Mesendoderm (in vitro differentiated cells): ENCODE measurements around the gene RORC.

ENCODE experiments used
- DNase-seq: peaks from one replicate; pipeline ENCODE4 v3.0.0; 2013
- H2AK5ac ChIP-seq: 2 replicates; pipeline ENCODE4 v1.6.1; 2013; ENCODE audit warnings: low read length, inconsistent platforms
- H2BK120ac ChIP-seq: 2 replicates; pipeline ENCODE4 v1.6.1; 2013; ENCODE audit warnings: low read depth, mild to moderate bottlenecking, low read length, moderate library complexity, mixed read lengths
- H2BK15ac ChIP-seq: replicated peaks from 2 replicates; pipeline ENCODE4 v1.6.1; 2013; ENCODE audit warnings: low read depth, mild to moderate bottlenecking, moderate library complexity
- H2BK5ac ChIP-seq: 2 replicates; pipeline ENCODE4 v1.6.1; 2013; ENCODE audit warnings: low read length, inconsistent platforms
- H3K18ac ChIP-seq: 2 replicates; pipeline ENCODE4 v1.6.1; 2013; ENCODE audit warnings: mild to moderate bottlenecking, low read length, mixed read lengths
- H3K23ac ChIP-seq: one replicate; pipeline ENCODE4 v1.6.1; 2013; ENCODE audit warnings: low read length
- H3K27ac ChIP-seq: 2 replicates; pipeline ENCODE4 v1.5.1; 2013; ENCODE audit warnings: low read depth, mild to moderate bottlenecking, inconsistent platforms, low read length, moderate library complexity
- H3K27me3 ChIP-seq: 2 replicates; pipeline ENCODE4 v1.6.1; 2013; ENCODE audit warnings: low read length, control low read depth, mild to moderate bottlenecking, inconsistent platforms; ENCODE audit not compliant: insufficient read depth, poor library complexity
- H3K36me3 ChIP-seq: 2 replicates; pipeline ENCODE4 v1.6.1; 2013; ENCODE audit warnings: low read length, inconsistent platforms; ENCODE audit not compliant: control insufficient read depth, insufficient read depth
- H3K4ac ChIP-seq: one replicate; pipeline ENCODE4 v1.6.1; 2013; ENCODE audit warnings: low read depth, mild to moderate bottlenecking, low read length, moderate library complexity
- H3K4me1 ChIP-seq: 2 replicates; pipeline ENCODE4 v1.6.1; 2013; ENCODE audit warnings: low read depth, low read length, inconsistent platforms; ENCODE audit not compliant: control insufficient read depth
- H3K4me2 ChIP-seq: 2 replicates; pipeline ENCODE4 v1.6.1; 2013; ENCODE audit warnings: low read length
- H3K4me3 ChIP-seq: 2 replicates; pipeline ENCODE4 v1.5.1; 2013; ENCODE audit warnings: mild to moderate bottlenecking, low read length
- H3K56ac ChIP-seq: one replicate; pipeline ENCODE4 v1.6.1; 2013; ENCODE audit warnings: low read length
- H3K79me1 ChIP-seq: 2 replicates; pipeline ENCODE4 v1.6.1; 2013; ENCODE audit warnings: low read length, inconsistent platforms
- H3K79me2 ChIP-seq: 2 replicates; pipeline ENCODE4 v1.6.1; 2013; ENCODE audit warnings: mild to moderate bottlenecking, low read length; ENCODE audit not compliant: control insufficient read depth, insufficient read depth
- H3K9ac ChIP-seq: 2 replicates; pipeline ENCODE4 v1.6.1; 2013; ENCODE audit warnings: low read length, inconsistent platforms
- H4K5ac ChIP-seq: one replicate; pipeline ENCODE4 v1.6.1; 2013; ENCODE audit warnings: low read length
- H4K8ac ChIP-seq: one replicate; pipeline ENCODE4 v1.6.1; 2013; ENCODE audit warnings: low read depth, mild to moderate bottlenecking, control low read depth, low read length, moderate library complexity
- WGBS: extraction: QIAGEN DNeasy Blood & Tissue Kit; methylation state at CpG from one replicate; pipeline ENCODE4 v1.1.7; 2013; ENCODE audit warnings: low lambda C conversion rate, missing lambda C conversion rate; ENCODE audit not compliant: insufficient coverage; ENCODE audit errors: extremely low coverage; 5-methylcytosine and 5-hydroxymethylcytosine counted together

The RORC gene

GRCh38 chr1:151814426-151814825, 17.2 kb downstream of the RORC start:
- no peak for DNase-seq
- H3K79me2 ChIP-seq = no peaks in the 10 kb centered on the region
- H3K4me2 ChIP-seq = no peak overlapping the region
- H3K9ac ChIP-seq = no peak overlapping the region
- no peak overlapping the region for H2AK5ac ChIP-seq
- no CpG with 5 or more reads among the region's 15 CpGs for WGBS
- no peak overlapping the region for H3K4me3 ChIP-seq
- no peak overlapping the region for H2BK120ac ChIP-seq
- no peak overlapping the region for H4K5ac ChIP-seq
- H3K79me1 ChIP-seq = no peaks in the 10 kb centered on the region
- H3K36me3 ChIP-seq = no peaks in the 10 kb centered on the region
- no peak overlapping the region for H3K27ac ChIP-seq
- no peak overlapping the region for H3K23ac ChIP-seq
- H3K56ac ChIP-seq = no peak overlapping the region
- no peak overlapping the region for H3K4ac ChIP-seq
- H3K27me3 ChIP-seq = no peaks in the 10 kb centered on the region
- H4K8ac ChIP-seq = no peak overlapping the region
- no peak overlapping the region for H3K18ac ChIP-seq
- H2BK5ac ChIP-seq = no peak overlapping the region
- H2BK15ac ChIP-seq = no peak overlapping the region
- no peaks in the 10 kb centered on the region for H3K4me1 ChIP-seq

- no peak overlapping the region for H3K9ac ChIP-seq
- no peaks in the 10 kb centered on the region for H3K27me3 ChIP-seq
- no peaks in the 10 kb centered on the region for H3K79me1 ChIP-seq
- H3K4me2 ChIP-seq = no peak overlapping the region
- no peak overlapping the region for H2BK120ac ChIP-seq
- no peak overlapping the region for H2AK5ac ChIP-seq
- H3K79me2 ChIP-seq = no peaks in the 10 kb centered on the region
- H2BK15ac ChIP-seq = no peak overlapping the region
- no peak overlapping the region for H3K56ac ChIP-seq
- H3K4me1 ChIP-seq = no peaks in the 10 kb centered on the region
- no peak overlapping the region for H3K4me3 ChIP-seq
- H2BK5ac ChIP-seq = no peak overlapping the region
- WGBS = no CpG with 5 or more reads among the region's 12 CpGs
- H4K8ac ChIP-seq = no peak overlapping the region
- H4K5ac ChIP-seq = no peak overlapping the region
- no peak overlapping the region for H3K23ac ChIP-seq
- H3K36me3 ChIP-seq = no peaks in the 10 kb centered on the region
- no peak for DNase-seq
- H3K4ac ChIP-seq = no peak overlapping the region
- H3K27ac ChIP-seq = no peak overlapping the region
- H3K18ac ChIP-seq = no peak overlapping the region
Observed at GRCh38 chr1:151813271-151813977, 18.2 kb downstream of the RORC start.

GRCh38 chr1:151811181-151811580, 20.4 kb downstream of the RORC start:
- Histone ChIP-seq H3K18ac (no peak overlapping the region), H3K27me3 (no peaks in the 10 kb centered on the region), H2BK15ac (no peak overlapping the region), H3K27ac (no peak overlapping the region), H3K4me3 (no peak overlapping the region), H3K79me1 (no peaks in the 10 kb centered on the region), H2BK120ac (no peak overlapping the region), H3K36me3 (no peaks in the 10 kb centered on the region), H4K8ac (no peak overlapping the region), H3K4ac (no peak overlapping the region), H2BK5ac (no peak overlapping the region), H3K79me2 (no peaks in the 10 kb centered on the region), H3K4me1 (no peaks in the 10 kb centered on the region), H3K4me2 (no peak overlapping the region), H3K23ac (no peak overlapping the region), H2AK5ac (no peak overlapping the region), H3K56ac (no peak overlapping the region), H4K5ac (no peak overlapping the region), H3K9ac (no peak overlapping the region)
- DNase-seq = peak; percentile 21
- no CpG with 5 or more reads among the region's 9 CpGs for WGBS

GRCh38 chr1:151809985-151810556, 21.5 kb downstream of the RORC start:
- Histone ChIP-seq H4K5ac (no peak overlapping the region), H2BK15ac (no peak overlapping the region), H3K18ac (no peak overlapping the region), H4K8ac (no peak overlapping the region), H2BK5ac (no peak overlapping the region), H3K4me2 (no peak overlapping the region), H3K4me1 (no peaks in the 10 kb centered on the region), H2BK120ac (no peak overlapping the region), H3K79me2 (no peaks in the 10 kb centered on the region), H2AK5ac (no peak overlapping the region), H3K4me3 (no peak overlapping the region), H3K27ac (no peak overlapping the region), H3K4ac (no peak overlapping the region), H3K23ac (no peak overlapping the region), H3K79me1 (no peaks in the 10 kb centered on the region), H3K27me3 (no peaks in the 10 kb centered on the region), H3K9ac (no peak overlapping the region), H3K56ac (peak overlapping the region; percentile 44), H3K36me3 (no peaks in the 10 kb centered on the region)
- peak; percentile 65 for DNase-seq
- WGBS = no CpG with 5 or more reads among the region's 1 CpG

GRCh38 chr1:151809290-151809984, 22.2 kb downstream of the RORC start:
- Histone ChIP-seq H3K4me2 (no peak overlapping the region), H3K36me3 (no peaks in the 10 kb centered on the region), H3K18ac (no peak overlapping the region), H4K5ac (no peak overlapping the region), H2BK15ac (no peak overlapping the region), H3K4me3 (no peak overlapping the region), H3K23ac (no peak overlapping the region), H2BK5ac (no peak overlapping the region), H2AK5ac (no peak overlapping the region), H3K27me3 (no peaks in the 10 kb centered on the region), H2BK120ac (no peak overlapping the region), H3K27ac (no peak overlapping the region), H3K4ac (no peak overlapping the region), H3K79me1 (no peaks in the 10 kb centered on the region), H3K4me1 (no peaks in the 10 kb centered on the region), H3K79me2 (no peaks in the 10 kb centered on the region), H3K9ac (no peak overlapping the region), H4K8ac (no peak overlapping the region), H3K56ac (peak overlapping the region; percentile 44)
- no CpG with 5 or more reads among the region's 8 CpGs for WGBS
- peak; percentile 34 for DNase-seq
